PC-3 (cell line): ENCODE data around the gene THAP4. TPM values are rescaled to one million over a fixed set of nuclear protein-coding genes. Genes with fewer than 3 reads are reported as not detected.
"Not testable (repeated sequence)": the region's sequence is repeated elsewhere in the genome, so short reads cannot be mapped to it uniquely, and the experiment has no call there.

Experiments used
- ATAC-seq: fragments of 200-7000 bp; cut with Tn5 transposase; 2 replicates; pipeline ENCODE4 v1.9.1; 2020; ENCODE audit warnings: mild to moderate bottlenecking, moderate library complexity
- BruUV-seq: library from RNA; stranded (reverse); fragments of 400-500 nt; replicated peaks from 2 replicates; lab custom pipeline; 2021; lab: Mats Ljungman, UMichigan
- CTCF ChIA-PET: fragments of 300-600 bp; sonication (Branson Sonifier 250); formaldehyde crosslinking; loops from one replicate; lab custom pipeline; 2022; ENCODE audit warnings: antibody characterized with exemption; lab: Charles Lee
- POLR2A ChIA-PET: fragments of 300-600 bp; sonication (Branson Sonifier 250); formaldehyde crosslinking; loops from one replicate; lab custom pipeline; 2022; ENCODE audit warnings: antibody characterized with exemption; ENCODE audit not compliant: unreplicated experiment; lab: Charles Lee
- DNase-seq: peaks from one replicate; pipeline ENCODE4 v3.0.0-alpha.2; 2015
- H2AFZ ChIP-seq: fragments of 300-600 bp; sonication (generic); 2 replicates; pipeline ENCODE4 v1.6.0; 2016; ENCODE audit warnings: antibody characterized with exemption, low read length
- H3F3A ChIP-seq: fragments of 300-600 bp; sonication (generic); one replicate; pipeline ENCODE4 v1.6.0; 2017; ENCODE audit warnings: antibody characterized with exemption, low read length, control low read depth, mild to moderate bottlenecking; ENCODE audit not compliant: unreplicated experiment
- H3K27ac ChIP-seq: fragments of 300-600 bp; sonication (generic); 2 replicates; pipeline ENCODE4 v1.5.1; 2016; ENCODE audit warnings: mild to moderate bottlenecking, low read length
- H3K27me3 ChIP-seq: fragments of 300-600 bp; sonication (generic); 2 replicates; pipeline ENCODE4 v1.6.1; 2016; ENCODE audit warnings: low read length, mixed read lengths
- H3K36me3 ChIP-seq: fragments of 300-600 bp; sonication (generic); 2 replicates; pipeline ENCODE4 v1.6.1; 2016; ENCODE audit warnings: low read depth, mixed run types, low read length, mixed read lengths
- H3K4me1 ChIP-seq: fragments of 300-600 bp; sonication (generic); 2 replicates; pipeline ENCODE4 v1.5.1; 2016; ENCODE audit warnings: low read length; ENCODE audit not compliant: insufficient read depth
- H3K4me2 ChIP-seq: fragments of 300-600 bp; sonication (generic); 2 replicates; pipeline ENCODE4 v1.6.0; 2016; ENCODE audit warnings: low read length
- H3K4me3 ChIP-seq: fragments of 300-600 bp; sonication (generic); 2 replicates; pipeline ENCODE4 v1.5.1; 2016; ENCODE audit warnings: mild to moderate bottlenecking, low read length, mixed read lengths
- H3K79me2 ChIP-seq: fragments of 300-600 bp; sonication (generic); 2 replicates; pipeline ENCODE4 v1.6.1; 2017; ENCODE audit warnings: low read length, mixed read lengths
- H3K9ac ChIP-seq: fragments of 300-600 bp; sonication (generic); 2 replicates; pipeline ENCODE4 v1.6.0; 2016; ENCODE audit warnings: mild to moderate bottlenecking, low read length
- H3K9me2 ChIP-seq: fragments of 300-600 bp; sonication (generic); replicated peaks from 2 replicates; pipeline ENCODE4 v1.6.1; 2016; ENCODE audit warnings: mixed run types, low read length, mixed read lengths
- H3K9me3 ChIP-seq: fragments of 300-600 bp; sonication (generic); 2 replicates; pipeline ENCODE4 v1.6.1; 2016; ENCODE audit warnings: low read length, mixed read lengths
- H4K20me1 ChIP-seq: fragments of 300-600 bp; sonication (generic); 2 replicates; pipeline ENCODE4 v1.6.1; 2016; ENCODE audit warnings: low read length, mixed read lengths
- CTCF ChIP-seq: fragments of 300-600 bp; sonication (generic); conservative IDR thresholded peaks from 2 replicates; pipeline ENCODE4 v1.5.1; 2017; ENCODE audit warnings: antibody characterized with exemption, low read depth, mild to moderate bottlenecking, low read length
- EZH2 ChIP-seq: fragments of 300-600 bp; sonication (generic); IDR thresholded peaks from one replicate; pipeline ENCODE4 v1.6.1; 2017; ENCODE audit warnings: antibody characterized with exemption, mild to moderate bottlenecking, low read length; ENCODE audit not compliant: unreplicated experiment
- EZH2phosphoT487 ChIP-seq: fragments of 300-600 bp; sonication (generic); IDR thresholded peaks from 2 replicates; pipeline ENCODE4 v1.6.1; 2018; ENCODE audit warnings: mild to moderate bottlenecking, antibody characterized with exemption, low read length, borderline replicate concordance
- intact Hi-C: fragments of 100-400 bp; cut with micrococcal nuclease; formaldehyde crosslinking; loops from 2 replicates; pipeline ENCODE4 v1.9.0; 2023
- total RNA-seq: library from RNA; depleted of rRNA; stranded (reverse); fragments of >200 nt; gene quantifications from 2 replicates; pipeline ENCODE4 v1.2.3, GENCODE V29; 2014

Gene THAP4
- total RNA-seq, 1 experiment from 2014 or later, result 75.1 TPM

DNA sequence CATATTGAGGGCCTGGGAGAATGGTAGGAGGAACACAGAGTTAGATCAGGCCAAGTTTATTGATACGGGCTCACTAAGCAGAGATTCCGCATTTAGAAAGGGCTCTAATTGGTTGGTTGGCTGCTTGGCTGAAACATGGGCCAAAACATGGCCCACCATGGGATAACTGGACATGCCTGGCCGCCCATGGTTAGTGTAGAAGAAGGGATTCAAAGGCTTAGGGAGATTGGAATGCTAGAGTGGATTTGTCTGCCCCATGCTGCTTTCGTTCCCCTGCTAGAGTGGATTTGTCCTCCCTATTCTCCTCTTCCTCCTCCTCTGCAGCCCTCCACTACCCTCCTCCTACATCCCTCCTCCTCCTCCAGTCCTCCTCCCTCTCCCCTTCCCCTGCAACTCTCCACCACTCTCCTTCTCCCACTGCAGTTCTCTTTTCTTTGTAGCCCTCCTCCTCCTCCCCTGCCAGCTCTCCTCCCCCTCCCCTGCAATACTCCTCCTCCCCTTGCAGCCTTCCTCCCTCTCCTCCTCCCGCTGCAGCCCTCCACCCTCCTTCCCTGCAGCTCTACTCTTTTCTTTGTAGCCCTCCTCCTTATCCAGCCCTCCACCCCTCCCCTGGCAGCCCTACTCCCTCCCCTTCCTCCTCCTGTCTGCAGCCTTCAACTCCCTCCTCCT is 61.2 kb downstream of the THAP4 start:
- Histone ChIP-seq H3F3A (no peaks in the 10 kb centered on the region), H3K27me3 (no peaks in the 10 kb centered on the region), H3K4me3 (no peak overlapping the region), H4K20me1 (no peaks in the 10 kb centered on the region), H3K9me2 (no peaks in the 10 kb centered on the region), H3K79me2 (no peaks in the 10 kb centered on the region), H2AFZ (no peak overlapping the region), H3K27ac (no peak overlapping the region), H3K9ac (no peak overlapping the region), H3K9me3 (no peaks in the 10 kb centered on the region), H3K4me2 (no peak overlapping the region), H3K36me3 (no peaks in the 10 kb centered on the region; the same call in 1 of the 2 replicates), H3K4me1 (no peaks in the 10 kb centered on the region)
- ChIA-PET CTCF (no interaction called here), POLR2A (no interaction called here)
- TF ChIP-seq EZH2phosphoT487, result no peak
- TF ChIP-seq EZH2, result no peak
- no peak for TF ChIP-seq CTCF
- ATAC-seq (no peak), DNase-seq (no peak)
- intact Hi-C loops, result no loop called here
- no TSS peak for BruUV-seq

DNA sequence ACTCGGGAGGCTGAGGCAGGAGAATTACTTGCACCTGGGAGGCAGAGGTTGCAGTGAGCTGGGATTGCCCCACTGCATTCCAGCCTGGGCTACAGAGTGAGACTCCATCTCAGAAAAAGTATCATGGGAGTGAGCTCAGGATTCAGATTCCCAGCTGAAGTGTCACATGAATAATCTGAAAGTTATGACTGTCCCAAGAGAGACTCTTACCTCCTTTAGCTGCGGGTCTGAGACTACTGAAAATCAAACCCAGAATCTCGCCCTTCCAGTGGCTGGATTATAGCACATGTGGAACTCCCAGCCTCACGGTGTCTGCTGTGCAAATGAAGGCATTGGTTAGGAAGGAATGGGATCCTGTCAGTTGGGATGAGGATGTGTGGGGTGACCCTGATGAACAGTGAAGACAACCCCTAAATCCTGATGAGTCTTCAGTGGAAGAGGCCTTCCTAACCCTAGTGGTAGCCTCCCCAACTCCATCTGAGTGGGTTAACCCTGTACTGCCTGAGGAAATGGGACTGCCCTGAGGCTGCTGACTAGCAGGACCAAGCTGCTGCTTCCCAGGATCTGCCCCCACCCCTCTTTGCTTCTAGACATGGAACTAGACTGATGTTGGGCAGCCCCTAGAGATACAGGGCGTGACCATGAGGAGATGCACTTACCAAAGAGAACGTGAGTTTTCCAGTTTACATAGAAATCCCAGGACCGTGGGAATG is 61.9 kb downstream of the THAP4 start:
- H3K9ac ChIP-seq, result no peak overlapping the region
- no peak overlapping the region for H3K4me2 ChIP-seq
- intact Hi-C loops, result no loop called here
- ChIA-PET POLR2A (no interaction called here), CTCF (no interaction called here)
- no TSS peak for BruUV-seq
- no peak for DNase-seq
- no peak overlapping the region for H3K27ac ChIP-seq
- H3F3A ChIP-seq, result no peaks in the 10 kb centered on the region
- no peaks in the 10 kb centered on the region for H3K27me3 ChIP-seq
- H3K79me2 ChIP-seq, result no peaks in the 10 kb centered on the region
- ATAC-seq, result 0 out of 2 replicates have a peak, but pooled peaks have one; percentile 15
- H3K9me3 ChIP-seq, result no peaks in the 10 kb centered on the region
- no peaks in the 10 kb centered on the region for H3K9me2 ChIP-seq
- no peaks in the 10 kb centered on the region for H3K4me1 ChIP-seq
- H2AFZ ChIP-seq, result no peak overlapping the region
- H3K4me3 ChIP-seq, result no peak overlapping the region
- no peaks in the 10 kb centered on the region; the same call in 1 of the 2 replicates for H3K36me3 ChIP-seq
- TF ChIP-seq EZH2phosphoT487 (no peak), CTCF (no peak), EZH2 (no peak)
- H4K20me1 ChIP-seq, result no peaks in the 10 kb centered on the region

DNA sequence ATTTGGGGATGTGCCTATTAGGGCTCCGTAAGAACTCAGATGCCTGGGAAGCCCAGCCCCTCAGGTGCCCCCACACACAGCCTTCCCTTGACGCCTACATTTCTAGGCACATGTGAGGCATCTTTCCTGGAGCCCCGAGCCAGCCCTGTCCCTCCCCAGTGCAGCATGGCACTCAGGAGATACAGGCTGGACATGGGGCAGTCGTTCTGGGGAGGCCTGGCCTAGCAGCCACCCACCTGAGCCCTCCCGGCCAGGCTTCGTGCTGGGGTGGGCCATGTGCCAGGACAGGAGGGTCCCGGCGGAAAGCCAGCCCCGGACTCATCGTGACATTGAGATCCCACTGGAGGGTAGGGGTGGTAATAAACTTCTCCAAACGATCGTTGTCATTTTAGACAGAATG is 63.2 kb downstream of the THAP4 start:
- TSS peak; percentile 24 for BruUV-seq
- TF ChIP-seq EZH2, result no peak
- TF ChIP-seq EZH2phosphoT487, result no peak
- no peak for TF ChIP-seq CTCF

GRCh38 chr2:241572915-241573651 is 63.9 kb downstream of the THAP4 start:
- H3K36me3 ChIP-seq, CTCF ChIA-PET, POLR2A ChIA-PET, intact Hi-C loops, H3F3A ChIP-seq, DNase-seq, H3K9ac ChIP-seq, H3K9me3 ChIP-seq, H2AFZ ChIP-seq, H3K27me3 ChIP-seq, H4K20me1 ChIP-seq, H3K4me1 ChIP-seq, H3K9me2 ChIP-seq, H3K4me3 ChIP-seq, BruUV-seq, ATAC-seq, H3K4me2 ChIP-seq, H3K79me2 ChIP-seq, H3K27ac ChIP-seq: not testable (repeated sequence)

More for the DNA sequence above, 63.2 kb downstream of the THAP4 start:
- Histone ChIP-seq H3K9ac (no peak overlapping the region), H3K79me2 (no peaks in the 10 kb centered on the region; the same call in 1 of the 2 replicates), H3K9me3 (no peaks in the 10 kb centered on the region), H3K27ac (no peak overlapping the region), H3K4me3 (no peak overlapping the region), H3K4me1 (no peaks in the 10 kb centered on the region), H3F3A (no peaks in the 10 kb centered on the region), H2AFZ (no peak overlapping the region), H3K4me2 (no peak overlapping the region), H3K36me3 (no peaks in the 10 kb centered on the region; the same call in 1 of the 2 replicates), H4K20me1 (no peaks in the 10 kb centered on the region), H3K9me2 (no peaks in the 10 kb centered on the region), H3K27me3 (no peaks in the 10 kb centered on the region)
- ChIA-PET CTCF (no interaction called here), POLR2A (no interaction called here)
- ATAC-seq (no peak), DNase-seq (no peak)
- intact Hi-C loops, result no loop called here
